Hippocampal formation (tissue), 2 donors: ENCODE measurements around the gene LEFTY1.
"Not testable (repeated sequence)": the region's sequence is repeated elsewhere in the genome, so short reads cannot be mapped to it uniquely, and the experiment has no call there.

Source experiments
- DNase-seq, 2 donors: peaks; one replicate each; lab custom pipeline; 2025; lab: John Stamatoyannopoulos, UW

Gene LEFTY1

GRCh38 chr1:225848030-225848955, 40.7 kb downstream of the LEFTY1 start:
- DNase-seq = peak; percentile 80 to 84

DNA sequence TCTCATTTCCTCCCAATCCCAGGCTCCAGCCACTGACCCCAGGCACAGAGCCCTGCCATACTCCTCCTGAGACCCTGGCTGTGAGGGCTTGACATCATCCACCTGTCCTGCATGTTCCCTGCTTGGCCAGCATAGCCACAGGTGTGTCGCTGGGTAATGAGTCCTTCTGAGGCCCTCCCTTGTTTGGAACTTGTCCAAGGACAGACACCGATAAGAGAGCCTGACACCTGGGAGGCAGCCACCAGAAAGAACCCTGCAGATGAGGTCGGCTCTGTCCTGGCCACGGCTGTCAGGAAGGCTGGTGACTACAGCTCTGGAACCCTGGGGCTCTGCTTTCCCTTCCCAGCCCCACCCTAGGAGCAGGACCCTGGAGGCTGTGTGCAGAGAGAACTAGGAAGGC, 41.3 kb downstream of the LEFTY1 start:
- DNase-seq = no peak

DNA sequence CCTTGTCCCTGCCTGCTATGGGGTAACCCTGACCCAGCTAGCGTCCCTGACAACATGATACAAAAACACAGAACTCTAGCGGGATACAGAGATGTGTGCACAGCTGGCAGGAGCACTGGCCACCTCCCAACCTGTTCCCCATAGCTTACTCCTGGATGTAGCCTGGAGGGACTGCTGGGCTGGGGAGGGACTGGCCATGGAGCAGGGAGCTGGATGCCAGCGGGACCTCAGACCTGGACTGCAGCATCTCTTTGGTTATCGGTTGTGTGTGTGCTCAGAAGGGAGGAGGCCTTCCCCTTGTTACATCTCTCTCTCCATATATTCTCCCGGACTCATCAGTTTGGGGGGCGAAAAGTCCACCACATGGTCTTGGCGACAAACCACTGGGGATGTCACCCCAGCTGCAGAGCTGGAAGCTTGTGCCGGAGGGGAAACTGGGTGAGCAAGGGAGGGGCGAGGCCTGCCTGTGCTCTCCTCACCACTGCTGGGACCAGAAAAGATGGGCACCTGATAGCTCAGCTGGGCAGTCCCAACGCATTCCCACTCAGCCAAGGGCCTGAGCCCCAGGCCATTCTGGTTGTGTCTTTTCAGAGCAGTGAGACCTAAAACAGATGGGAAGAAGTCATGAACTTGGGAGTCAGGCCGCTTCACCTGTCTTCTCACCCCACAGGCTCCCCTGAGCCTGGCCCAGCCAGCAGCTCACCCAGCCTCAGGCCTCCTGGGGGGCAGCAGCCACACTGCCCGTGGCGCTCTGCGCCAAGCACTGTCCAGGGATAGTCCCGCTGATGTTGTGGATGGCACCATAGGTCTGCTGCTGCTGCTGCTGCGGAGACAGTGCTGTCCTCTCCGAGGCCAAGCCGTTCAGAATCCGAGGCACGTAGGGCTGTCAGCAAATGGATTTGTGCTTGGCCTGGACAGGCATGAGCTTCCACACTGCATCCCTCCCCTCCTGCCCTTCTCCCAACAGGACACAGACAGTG, 42.3 kb downstream of the LEFTY1 start:
- DNase-seq = no peak

DNA sequence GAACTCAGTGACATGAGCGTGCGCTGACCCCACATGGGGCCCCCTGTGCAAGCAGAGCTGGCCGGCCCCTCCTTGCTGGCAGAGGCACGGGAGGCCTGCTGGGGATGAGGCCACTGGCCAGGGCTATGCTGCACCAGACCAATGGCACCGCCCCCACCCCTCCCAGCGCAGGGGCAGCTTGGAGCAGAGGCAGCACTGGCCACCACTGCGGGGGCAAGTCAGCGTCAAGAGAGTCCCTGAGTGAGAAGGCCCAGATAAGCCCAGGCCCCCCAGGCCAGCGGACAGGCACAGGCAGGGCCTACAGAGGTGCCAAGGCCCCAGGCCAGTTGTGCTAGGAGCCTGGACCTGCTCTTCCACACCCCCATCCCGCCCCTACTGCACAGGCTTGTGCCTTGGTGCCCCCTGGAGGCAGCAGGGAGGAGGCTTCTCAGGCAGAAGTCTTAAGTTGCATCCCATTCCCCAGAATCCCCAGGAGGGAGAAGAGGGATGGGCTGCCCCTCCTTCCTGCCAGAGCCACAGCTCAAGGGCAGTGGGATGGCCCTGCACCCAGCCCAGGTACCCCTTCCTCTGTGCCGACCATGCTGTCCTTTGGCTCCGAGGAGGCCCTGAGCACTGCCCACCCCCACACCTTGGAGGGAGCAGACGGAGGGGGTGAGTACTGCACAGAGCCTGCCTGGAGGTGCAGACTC, 43.2 kb downstream of the LEFTY1 start:
- peak in 1 of 2 donors; percentile 59 for DNase-seq

DNA sequence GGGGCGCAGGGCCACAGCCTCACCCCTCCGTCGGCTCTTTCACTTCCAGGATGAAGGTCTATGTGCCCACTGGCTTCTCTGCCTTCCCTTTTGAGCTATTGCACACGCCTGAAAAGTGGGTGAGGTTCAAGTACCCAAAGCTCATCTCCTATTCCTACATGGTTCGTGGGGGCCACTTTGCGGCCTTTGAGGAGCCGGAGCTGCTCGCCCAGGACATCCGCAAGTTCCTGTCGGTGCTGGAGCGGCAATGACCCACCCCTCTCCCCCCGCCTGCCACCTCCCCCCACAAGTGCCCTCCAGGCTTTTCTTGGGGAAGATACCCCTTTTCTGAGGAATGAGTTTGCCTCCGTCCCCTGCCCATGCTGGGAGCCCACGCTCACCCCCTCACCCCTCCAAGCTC, 43.8 kb downstream of the LEFTY1 start:
- no peak for DNase-seq

- DNase-seq = no peak
Measured at GRCh38 chr1:225844236-225845061, 44.5 kb downstream of the LEFTY1 start.

DNA sequence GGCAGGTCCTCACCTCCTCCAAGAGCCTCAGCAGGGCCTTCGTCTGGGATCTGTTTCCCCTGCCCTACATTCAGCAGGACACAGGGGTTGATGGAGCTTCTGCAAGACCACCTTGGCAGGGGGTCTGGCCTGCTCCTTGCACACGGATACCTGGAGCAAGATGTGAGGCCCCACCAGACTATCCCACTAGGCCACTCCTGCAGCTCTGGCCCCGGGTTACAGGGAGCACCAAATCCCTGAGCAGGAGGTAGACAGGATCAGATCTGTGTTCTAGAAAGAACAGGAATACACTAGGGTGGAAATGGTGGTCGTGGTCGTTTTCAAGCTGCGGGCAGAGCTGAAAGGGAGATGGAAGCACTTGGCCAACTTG, 45.5 kb downstream of the LEFTY1 start:
- no peak for DNase-seq

DNA sequence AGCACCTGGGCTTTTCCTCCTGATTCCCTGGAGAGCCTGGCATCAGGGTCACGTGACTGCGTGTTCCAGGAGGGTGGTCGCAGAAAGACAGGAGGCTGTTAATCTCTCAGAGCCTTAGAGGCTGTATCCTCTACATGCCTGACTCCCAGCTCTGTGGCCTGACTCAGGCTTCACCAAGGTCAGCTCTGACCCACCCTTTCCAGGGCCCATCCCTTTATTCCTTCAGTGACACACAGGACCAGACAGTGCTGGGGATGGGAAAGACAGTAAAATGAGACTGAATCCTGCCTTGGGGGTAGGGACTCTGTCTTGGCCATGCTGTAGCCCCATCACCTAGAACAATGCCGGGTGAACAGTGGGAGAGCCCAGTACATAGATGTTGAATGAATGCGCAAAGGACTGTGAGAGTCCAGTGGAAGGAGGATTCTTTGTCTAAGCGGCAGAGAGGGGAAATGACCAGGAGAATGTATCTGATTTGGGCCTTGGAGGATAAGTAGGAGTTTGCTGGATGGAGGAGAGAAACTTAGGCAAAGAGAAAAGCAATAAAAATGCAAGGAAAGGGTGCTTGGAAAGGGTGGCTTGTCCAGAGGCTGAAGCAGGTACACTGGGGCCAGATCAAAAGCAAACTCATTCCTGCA, 46.0 kb downstream of the LEFTY1 start:
- DNase-seq = no peak

DNA sequence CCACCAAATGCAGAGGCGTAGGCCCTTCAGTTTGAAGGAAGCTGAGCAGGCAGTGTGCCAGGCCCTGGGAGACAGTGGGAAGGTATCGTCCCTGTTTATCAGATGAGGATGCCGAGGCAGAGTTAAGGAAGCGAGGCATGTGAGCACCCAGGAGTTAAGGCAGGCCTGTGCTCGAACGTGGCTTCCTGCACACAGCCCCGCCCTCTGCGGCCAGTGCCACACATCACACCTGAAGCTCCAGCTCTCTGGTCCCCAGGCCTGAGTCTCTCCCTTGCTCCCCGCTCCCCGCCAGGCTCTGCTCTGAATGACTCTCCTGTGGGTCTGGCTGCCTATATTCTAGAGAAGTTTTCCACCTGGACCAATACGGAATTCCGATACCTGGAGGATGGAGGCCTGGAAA, 46.9 kb downstream of the LEFTY1 start:
- no peak for DNase-seq

DNA sequence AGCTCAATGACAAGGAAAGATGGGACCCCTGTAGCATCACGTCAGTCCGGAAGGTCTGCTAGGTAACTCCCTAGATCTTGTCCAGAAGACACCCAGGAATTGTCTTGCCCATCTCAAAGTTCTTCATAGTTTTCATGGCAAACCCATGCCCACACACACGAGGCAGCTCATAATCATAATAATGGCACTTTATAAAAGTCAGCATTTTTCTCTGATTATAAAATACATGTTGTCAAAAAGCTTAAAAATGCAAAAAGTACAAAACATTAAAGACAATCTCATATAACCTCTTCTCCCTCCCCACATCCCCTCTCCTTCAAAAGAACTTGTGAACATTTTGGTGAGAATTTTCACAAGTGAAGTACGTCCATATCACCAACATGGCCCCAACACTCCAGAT, 48.2 kb downstream of the LEFTY1 start:
- DNase-seq = no peak

DNA sequence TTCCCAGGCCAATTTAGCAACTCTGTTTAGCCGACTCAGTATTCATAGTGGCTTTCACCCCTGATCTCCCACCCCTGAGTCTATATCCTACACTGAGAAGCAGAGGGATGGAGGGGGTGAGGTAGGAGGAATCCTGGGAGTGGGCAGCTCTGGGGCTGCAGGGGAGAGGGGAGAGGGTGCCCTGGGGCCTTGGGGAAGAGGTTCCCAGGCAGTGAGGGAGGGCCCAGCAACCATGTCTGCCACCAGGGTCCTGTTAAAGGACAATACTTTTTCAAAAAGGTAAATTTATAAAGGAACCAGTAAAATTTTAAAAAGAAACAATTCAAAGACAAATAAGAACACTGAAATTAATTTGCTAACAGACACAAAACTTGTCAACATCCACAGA, 48.7 kb downstream of the LEFTY1 start:
- DNase-seq = no peak

DNA sequence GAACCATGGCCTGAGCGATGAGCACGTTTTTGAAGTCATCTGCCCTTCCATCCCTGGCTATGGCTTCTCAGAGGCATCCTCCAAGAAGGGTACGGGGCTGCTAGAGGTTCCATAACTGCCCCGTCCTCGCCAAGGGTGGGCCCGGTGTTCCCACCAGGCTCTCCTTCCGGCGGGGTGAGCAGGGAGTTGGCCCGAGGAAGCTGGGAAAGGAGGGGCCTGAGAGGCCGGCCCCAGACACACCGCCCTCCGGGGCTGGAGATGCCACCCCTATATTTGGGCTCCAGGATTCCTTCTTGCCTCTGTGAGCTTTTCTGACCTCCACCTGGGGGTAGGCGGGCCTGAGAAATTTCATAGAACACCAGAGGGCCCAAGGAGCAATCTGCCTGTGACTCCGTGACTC, 50.2 kb downstream of the LEFTY1 start:
- no peak for DNase-seq

GRCh38 chr1:225836296-225836695, 52.6 kb downstream of the LEFTY1 start:
- DNase-seq = not testable (repeated sequence)
